ENCODE measurements around the gene DGKQ.

DNA sequence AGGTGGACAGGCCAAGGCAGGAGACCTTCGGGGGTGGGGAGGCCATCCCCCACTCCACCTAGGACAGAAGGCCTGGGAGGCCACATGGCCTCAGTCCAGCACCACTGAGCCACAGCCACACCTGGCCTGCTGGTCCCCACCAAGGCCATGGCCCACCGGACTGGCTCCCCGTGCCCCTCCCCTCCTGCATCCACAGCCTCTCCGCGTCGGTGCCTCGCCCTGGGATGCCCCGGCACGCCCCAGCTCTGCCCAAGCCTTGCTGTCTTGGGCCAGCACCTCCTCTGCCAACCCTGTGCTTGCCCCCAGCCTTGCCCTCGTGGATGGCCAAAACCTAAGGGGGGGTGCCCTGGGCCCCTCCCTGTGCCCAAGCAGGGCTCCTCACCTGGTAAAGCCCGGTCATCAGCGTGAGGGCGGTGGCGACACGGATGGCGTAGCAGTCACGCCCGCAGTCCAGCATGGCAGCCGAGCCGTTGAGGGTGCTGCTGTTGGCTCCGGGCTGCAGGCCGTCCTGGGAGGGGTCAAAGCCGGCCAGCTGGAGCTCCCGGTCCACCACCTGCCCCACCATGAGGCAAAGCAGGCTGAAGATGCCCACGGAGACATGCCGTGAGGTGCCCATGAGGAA, 17.5 kb upstream of the DGKQ start:
- TF ChIP-seq, protein P1, sequence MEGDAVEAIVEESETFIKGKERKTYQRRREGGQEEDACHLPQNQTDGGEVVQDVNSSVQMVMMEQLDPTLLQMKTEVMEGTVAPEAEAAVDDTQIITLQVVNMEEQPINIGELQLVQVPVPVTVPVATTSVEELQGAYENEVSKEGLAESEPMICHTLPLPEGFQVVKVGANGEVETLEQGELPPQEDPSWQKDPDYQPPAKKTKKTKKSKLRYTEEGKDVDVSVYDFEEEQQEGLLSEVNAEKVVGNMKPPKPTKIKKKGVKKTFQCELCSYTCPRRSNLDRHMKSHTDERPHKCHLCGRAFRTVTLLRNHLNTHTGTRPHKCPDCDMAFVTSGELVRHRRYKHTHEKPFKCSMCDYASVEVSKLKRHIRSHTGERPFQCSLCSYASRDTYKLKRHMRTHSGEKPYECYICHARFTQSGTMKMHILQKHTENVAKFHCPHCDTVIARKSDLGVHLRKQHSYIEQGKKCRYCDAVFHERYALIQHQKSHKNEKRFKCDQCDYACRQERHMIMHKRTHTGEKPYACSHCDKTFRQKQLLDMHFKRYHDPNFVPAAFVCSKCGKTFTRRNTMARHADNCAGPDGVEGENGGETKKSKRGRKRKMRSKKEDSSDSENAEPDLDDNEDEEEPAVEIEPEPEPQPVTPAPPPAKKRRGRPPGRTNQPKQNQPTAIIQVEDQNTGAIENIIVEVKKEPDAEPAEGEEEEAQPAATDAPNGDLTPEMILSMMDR (IDR thresholded peaks at IDR 0.05), result no peak
- TF ChIP-seq POLR2A (IDR thresholded peaks at IDR 0.05), result no peak
